Neuronal stem cell (in vitro differentiated cells): ENCODE results near the gene SHISA6.
A peak's percentile ranks its signal among the peaks of the same experiment; 100 is the strongest.

Source experiments
- DNase-seq: peaks from one replicate; pipeline ENCODE4 v3.0.0-alpha.2; 2013; ENCODE audit warnings: low spot score
- H2AFZ ChIP-seq: one replicate; pipeline ENCODE4 v1.6.1; 2013; ENCODE audit warnings: mild to moderate bottlenecking, low read length, inconsistent platforms
- H2AK5ac ChIP-seq: 2 replicates; pipeline ENCODE4 v1.6.1; 2013; ENCODE audit warnings: low read depth, mild to moderate bottlenecking, inconsistent platforms, low read length, moderate library complexity, mixed read lengths
- H2BK120ac ChIP-seq: 2 replicates; pipeline ENCODE4 v1.6.1; 2013; ENCODE audit warnings: low read depth, mild to moderate bottlenecking, inconsistent platforms, low read length, moderate library complexity, mixed read lengths
- H2BK12ac ChIP-seq: one replicate; pipeline ENCODE4 v1.6.1; 2013; ENCODE audit warnings: low read length, inconsistent platforms
- H2BK15ac ChIP-seq: 2 replicates; pipeline ENCODE4 v1.6.1; 2013; ENCODE audit warnings: mild to moderate bottlenecking, low read length, inconsistent platforms, mixed read lengths
- H2BK5ac ChIP-seq: one replicate; pipeline ENCODE4 v1.6.1; 2013; ENCODE audit warnings: inconsistent platforms, mild to moderate bottlenecking, low read length, moderate library complexity
- H3K14ac ChIP-seq: one replicate; pipeline ENCODE4 v1.6.1; 2013; ENCODE audit warnings: low read length, inconsistent platforms
- H3K18ac ChIP-seq: 2 replicates; pipeline ENCODE4 v1.6.1; 2013; ENCODE audit warnings: low read length, inconsistent platforms
- H3K23ac ChIP-seq: 2 replicates; pipeline ENCODE4 v1.6.1; 2013; ENCODE audit warnings: low read depth, mild to moderate bottlenecking, mixed read lengths, low read length, inconsistent platforms; ENCODE audit not compliant: poor library complexity
- H3K27ac ChIP-seq: replicated peaks from 3 replicates; pipeline ENCODE4 v1.5.1; 2013; ENCODE audit warnings: low read length, inconsistent platforms
- H3K27me3 ChIP-seq, 3 experiments: 2 replicates each; pipeline ENCODE4 v1.6.1; 2013; ENCODE audit warnings: low read length in 3 of 3, mild to moderate bottlenecking in 2 of 3, inconsistent platforms in 1 of 3, low read depth in 1 of 3, mixed read lengths in 1 of 3, moderate library complexity in 1 of 3; ENCODE audit not compliant: control insufficient read depth in 3 of 3, insufficient read depth in 3 of 3
- H3K36me3 ChIP-seq, 2 donors: replicated peaks in 1 of 2; 2 replicates each; pipeline ENCODE4 v1.6.1; 2013; ENCODE audit warnings: low read length in 2 of 2; ENCODE audit not compliant: control insufficient read depth in 2 of 2, insufficient read depth in 2 of 2
- H3K4ac ChIP-seq: 2 replicates; pipeline ENCODE4 v1.6.1; 2013; ENCODE audit warnings: inconsistent platforms, mild to moderate bottlenecking, low read length, moderate library complexity
- H3K4me1 ChIP-seq, 2 donors: 1 replicate in 1 of 2; 2 replicates in 1 of 2; pipeline ENCODE4 v1.6.1; 2013; ENCODE audit warnings: low read length in 2 of 2, low read depth in 1 of 2; ENCODE audit not compliant: control insufficient read depth in 2 of 2, insufficient read depth in 1 of 2
- H3K4me2 ChIP-seq: one replicate; pipeline ENCODE4 v1.6.1; 2013; ENCODE audit warnings: mild to moderate bottlenecking, low read length, inconsistent platforms; ENCODE audit not compliant: insufficient read depth, poor library complexity, severe bottlenecking
- H3K4me3 ChIP-seq, 2 donors: 2 replicates each; pipeline ENCODE4 v1.5.1; 2013; ENCODE audit warnings: low read length in 2 of 2, mild to moderate bottlenecking in 2 of 2, inconsistent platforms in 1 of 2, moderate library complexity in 1 of 2
- H3K79me1 ChIP-seq: one replicate; pipeline ENCODE4 v1.6.1; 2013; ENCODE audit warnings: low read depth, mild to moderate bottlenecking, inconsistent platforms, low read length, moderate library complexity
- H3K9ac ChIP-seq: one replicate; pipeline ENCODE4 v1.6.1; 2013; ENCODE audit warnings: mild to moderate bottlenecking, low read depth, low read length, inconsistent platforms; ENCODE audit not compliant: poor library complexity
- H3K9me3 ChIP-seq, 2 donors: replicated peaks in 1 of 2; 2 replicates each; pipeline versions ENCODE3 to v1.6.1; 2013; ENCODE audit warnings: low read length in 2 of 2, mild to moderate bottlenecking in 2 of 2, inconsistent platforms in 1 of 2, low read depth in 1 of 2, mixed read lengths in 1 of 2, moderate library complexity in 1 of 2; ENCODE audit not compliant: control insufficient read depth in 2 of 2, insufficient read depth in 1 of 2
- H4K8ac ChIP-seq: one replicate; pipeline ENCODE4 v1.6.1; 2013; ENCODE audit warnings: low read depth, mild to moderate bottlenecking, inconsistent platforms, low read length, moderate library complexity
- H4K91ac ChIP-seq: one replicate; pipeline ENCODE4 v1.6.1; 2013; ENCODE audit warnings: low read length, low read depth, mild to moderate bottlenecking, inconsistent platforms; ENCODE audit not compliant: poor library complexity
- WGBS, 2 donors: extraction: QIAGEN DNeasy Blood & Tissue Kit; methylation state at CpG; one replicate each; pipeline ENCODE4 v1.1.7; 2013; ENCODE audit warnings: missing lambda C conversion rate in 2 of 2, mixed read lengths in 1 of 2; ENCODE audit not compliant: insufficient read length in 2 of 2, insufficient replicate concordance in 1 of 2; ENCODE audit errors: extremely low coverage in 2 of 2; 5-methylcytosine and 5-hydroxymethylcytosine counted together

The SHISA6 gene

DNA sequence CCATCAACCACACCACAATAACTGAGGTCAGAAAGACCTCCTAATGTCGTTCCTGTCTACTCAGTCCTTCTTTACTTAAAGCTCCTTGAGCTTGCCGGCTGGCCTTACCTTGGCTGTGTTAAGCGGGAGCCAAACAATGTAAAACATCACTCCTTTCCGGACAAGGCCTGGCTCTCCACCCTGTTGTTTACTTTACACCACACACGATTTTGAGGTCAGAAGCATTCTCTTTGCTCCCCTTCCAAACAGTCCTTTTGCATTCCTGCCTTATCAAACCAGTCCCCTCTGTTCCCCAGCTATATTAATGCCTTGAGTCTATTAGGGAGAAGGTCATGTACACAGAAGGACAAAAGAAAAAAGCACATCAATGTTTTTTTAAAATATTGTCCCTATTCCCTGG is 19.3 kb upstream of the SHISA6 start:
- no peaks in the 10 kb centered on the region for H3K36me3 ChIP-seq
- H2BK15ac ChIP-seq: no peak overlapping the region
- no peak overlapping the region for H3K18ac ChIP-seq
- no peak overlapping the region for H2BK5ac ChIP-seq
- no CpG with 5 or more reads among the region's 5 CpGs for WGBS, 2 donors
- no peaks in the 10 kb centered on the region for H3K4me1 ChIP-seq
- no peaks in the 10 kb centered on the region for H3K79me1 ChIP-seq
- H3K23ac ChIP-seq: no peak overlapping the region
- no peak overlapping the region for H3K4ac ChIP-seq
- DNase-seq: no peak
- no peak overlapping the region for H4K8ac ChIP-seq
- no peaks in the 10 kb centered on the region for H3K27me3 ChIP-seq
- no peak overlapping the region for H3K27ac ChIP-seq
- H2AFZ ChIP-seq: no peak overlapping the region
- H2AK5ac ChIP-seq: no peak overlapping the region
- H3K4me2 ChIP-seq: no peak overlapping the region
- no peak overlapping the region for H3K14ac ChIP-seq
- H3K4me3 ChIP-seq: no peak overlapping the region
- no peak overlapping the region for H2BK12ac ChIP-seq
- H2BK120ac ChIP-seq: no peak overlapping the region
- no peak overlapping the region for H3K9ac ChIP-seq
- H4K91ac ChIP-seq: no peak overlapping the region
- H3K9me3 ChIP-seq: no peaks in the 10 kb centered on the region

DNA sequence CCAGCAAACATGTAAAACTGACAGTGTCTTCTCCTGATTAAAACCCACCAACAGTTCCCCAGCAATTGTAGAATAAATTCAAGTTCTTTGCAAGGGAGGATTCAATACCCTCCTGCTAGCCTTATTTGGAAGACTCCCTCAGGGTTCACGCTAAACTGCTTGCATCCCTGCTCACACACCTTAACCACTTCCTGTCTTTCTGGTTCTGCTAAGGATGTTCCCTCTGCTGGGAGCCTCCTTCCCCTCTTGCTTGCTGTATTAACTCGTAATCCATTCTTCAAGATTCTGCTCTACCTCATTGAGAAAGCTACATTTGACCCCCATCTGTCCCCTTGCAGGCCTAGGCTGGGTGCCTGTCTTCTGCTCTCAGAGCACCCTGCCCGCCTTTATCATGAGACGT is 2.3 kb upstream of the SHISA6 start:
- H4K91ac ChIP-seq: no peak overlapping the region
- H2BK120ac ChIP-seq: no peak overlapping the region
- no CpG with 5 or more reads among the region's 4 CpGs for WGBS, 2 donors
- no peak overlapping the region for H3K4me2 ChIP-seq
- no peak overlapping the region for H4K8ac ChIP-seq
- H3K27me3 ChIP-seq: peaks cover 4 to 55% (median 28%) of the 10 kb centered on the region in 3 experiments
- no peak overlapping the region for H2BK5ac ChIP-seq
- peaks cover 0 to 5% of the 10 kb centered on the region in 2 donors for H3K4me1 ChIP-seq
- no peak overlapping the region for H2BK12ac ChIP-seq
- H3K79me1 ChIP-seq: no peaks in the 10 kb centered on the region
- H3K4me3 ChIP-seq: no peak overlapping the region
- H2AK5ac ChIP-seq: no peak overlapping the region
- H2AFZ ChIP-seq: no peak overlapping the region
- no peak overlapping the region for H3K9ac ChIP-seq
- no peak overlapping the region for H3K14ac ChIP-seq
- H3K18ac ChIP-seq: no peak overlapping the region
- H3K36me3 ChIP-seq: no peaks in the 10 kb centered on the region
- H3K9me3 ChIP-seq: no peaks in the 10 kb centered on the region
- H3K4ac ChIP-seq: no peak overlapping the region
- no peak overlapping the region for H3K27ac ChIP-seq
- DNase-seq: no peak
- H3K23ac ChIP-seq: no peak overlapping the region
- no peak overlapping the region for H2BK15ac ChIP-seq

DNA sequence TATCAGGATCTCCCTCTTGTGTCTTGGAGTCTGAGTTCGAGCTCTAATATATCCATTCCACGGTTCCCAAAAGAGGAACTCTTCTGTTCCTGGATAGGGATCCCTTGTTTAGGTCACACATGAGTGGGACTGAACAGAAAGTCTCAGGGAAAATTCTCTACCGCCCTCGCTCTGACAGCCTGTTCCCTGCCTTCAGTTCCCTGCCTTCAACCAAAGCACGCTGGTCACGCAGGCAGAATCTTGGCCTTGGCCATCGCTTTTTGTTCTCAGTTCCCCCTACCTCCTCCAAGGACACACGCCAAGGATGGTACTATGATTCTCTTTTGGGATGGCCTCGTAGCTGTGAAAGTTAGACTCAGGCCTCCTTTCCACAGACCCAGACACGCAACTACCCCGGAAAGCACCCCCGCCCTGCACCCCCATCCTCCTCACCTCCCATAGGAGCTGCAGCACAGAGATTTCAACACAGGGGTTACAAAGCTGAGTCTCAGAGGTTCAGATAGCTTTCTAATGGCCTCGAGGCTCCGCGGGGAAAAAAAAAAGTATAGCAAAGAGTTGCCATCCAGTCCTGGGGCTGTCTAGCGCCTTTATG is 1.5 kb upstream of the SHISA6 start:
- Histone ChIP-seq H3K9me3 (peaks cover 0 to 1% of the 10 kb centered on the region in 2 donors), H3K36me3 (no peaks in the 10 kb centered on the region), H3K18ac (no peak overlapping the region), H3K9ac (no peak overlapping the region), H3K4ac (no peak overlapping the region), H4K8ac (no peak overlapping the region), H3K27ac (no peak overlapping the region), H3K79me1 (no peaks in the 10 kb centered on the region), H3K27me3 (peaks cover 4 to 63% (median 28%) of the 10 kb centered on the region in 3 experiments), H3K4me2 (no peak overlapping the region), H2BK12ac (no peak overlapping the region), H4K91ac (no peak overlapping the region), H3K23ac (no peak overlapping the region), H3K4me1 (peaks cover 0 to 5% of the 10 kb centered on the region in 2 donors), H2AFZ (no peak overlapping the region), H2BK120ac (no peak overlapping the region), H3K4me3 (no peak overlapping the region), H2BK15ac (no peak overlapping the region), H2BK5ac (no peak overlapping the region), H3K14ac (no peak overlapping the region), H2AK5ac (no peak overlapping the region)
- no peak for DNase-seq
- WGBS, 2 donors: no CpG with 5 or more reads among the region's 16 CpGs

DNA sequence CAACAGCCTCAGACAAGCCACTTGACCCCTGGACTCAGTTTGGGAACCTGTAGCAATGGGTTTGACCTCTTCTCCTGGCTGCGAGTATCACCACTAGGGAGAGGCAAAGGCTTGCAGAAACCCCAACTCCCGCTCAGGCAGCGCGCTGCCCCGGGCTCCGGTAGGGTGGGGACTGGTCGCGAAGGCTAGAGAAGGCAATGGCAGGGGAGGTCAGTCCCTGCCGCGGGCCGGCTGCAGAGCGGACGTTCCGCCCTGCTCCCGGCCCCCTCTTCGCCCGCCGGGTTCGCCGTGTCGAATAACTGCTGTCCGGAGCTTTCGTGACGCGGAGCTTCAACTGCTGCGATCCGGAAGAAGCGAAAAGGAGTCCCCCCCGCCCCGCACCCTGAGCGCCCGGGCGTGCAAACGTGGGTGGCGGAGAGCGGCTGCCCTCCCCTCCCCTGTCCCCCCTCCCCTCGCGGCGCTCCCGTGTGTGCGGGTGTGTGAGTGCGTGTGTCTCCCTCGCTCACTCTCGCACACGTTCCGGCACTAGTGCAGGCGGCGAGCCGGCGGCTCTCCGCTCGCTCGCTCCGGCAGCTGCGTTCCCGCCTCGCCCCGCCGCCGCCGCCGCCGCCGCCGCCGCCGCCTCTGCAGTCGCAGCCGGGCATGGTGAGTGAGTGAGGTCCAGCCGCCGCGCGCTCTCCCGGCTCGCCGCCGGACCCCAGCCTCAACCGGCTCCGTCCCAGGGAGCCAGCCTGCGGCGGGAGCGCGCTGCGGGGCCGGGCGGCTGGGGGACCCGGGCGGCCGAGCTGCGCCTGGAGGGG is 772 bp upstream of the SHISA6 start:
- peaks cover 4 to 70% (median 28%) of the 10 kb centered on the region in 3 experiments for H3K27me3 ChIP-seq
- H2BK5ac ChIP-seq: no peak overlapping the region
- H4K8ac ChIP-seq: no peak overlapping the region
- peak; percentile 50 for DNase-seq
- H2BK15ac ChIP-seq: no peak overlapping the region
- no peak overlapping the region for H3K4ac ChIP-seq
- no peak overlapping the region for H4K91ac ChIP-seq
- H3K9ac ChIP-seq: peak overlapping the region; percentile 79
- no peaks in the 10 kb centered on the region for H3K36me3 ChIP-seq
- peak overlapping the region; percentile 45 for H3K23ac ChIP-seq
- no peaks in the 10 kb centered on the region for H3K79me1 ChIP-seq
- H2BK12ac ChIP-seq: no peak overlapping the region
- no CpG with 5 or more reads among the region's 90 CpGs for WGBS, 2 donors
- no peak overlapping the region for H2BK120ac ChIP-seq
- H3K4me1 ChIP-seq: peaks cover 0 to 9% of the 10 kb centered on the region in 2 donors
- H3K14ac ChIP-seq: no peak overlapping the region
- H2AFZ ChIP-seq: peak overlapping the region; percentile 53
- H3K27ac ChIP-seq: no peak overlapping the region
- H2AK5ac ChIP-seq: no peak overlapping the region
- peak overlapping the region in 1 of 2 donors; percentile 83 for H3K4me3 ChIP-seq
- H3K18ac ChIP-seq: peak overlapping the region; percentile 77
- H3K9me3 ChIP-seq: peaks cover 0 to 1% of the 10 kb centered on the region in 2 donors
- H3K4me2 ChIP-seq: peak overlapping the region; percentile 87
